ENCODE data around the gene MYO3B. TPM values are rescaled to one million over a fixed set of nuclear protein-coding genes. Genes with fewer than 3 reads are reported as not detected.

MYO3B gene
- polyA plus RNA-seq, 2 of the 4 experiments (the other 2 are of a cell fraction): 0.01 TPM; not detected in 1

GRCh38 chr2:170428868-170429267, 250.9 kb downstream of the MYO3B start:
- ChIA-PET CTCF (interaction anchor here (1.3 to 2.3 kb wide), 2 partner anchors 10 to 387 kb away, joined by 3 to 5 read pairs; no protein-coding TSS in a partner anchor), POLR2A (no interaction called here)
- Histone ChIP-seq H3K9me3 (no peaks in the 10 kb centered on the region), H3K27ac (no peak overlapping the region), H3K4me2 (no peak overlapping the region), H3K4me1 (no peaks in the 10 kb centered on the region), H3K4me3 (no peak overlapping the region)
- WGBS (ENCODE audit: missing lambda C conversion rate): 60% methylated on average over 2 of the region's 2 CpGs
- DNase-seq (ENCODE audit: low read depth in 1 of 2, low spot score in 1 of 2) (no peak), FAIRE-seq (no peak), ATAC-seq (no peak)
- TF ChIP-seq ESRRA (IDR thresholded peaks at IDR 0.05; ENCODE audit: borderline replicate concordance, low read length) (no peak), POLR2A (IDR thresholded peaks at IDR 0.05; ENCODE audit: low read length) (no peak), RARB (CRISPR knock-in tag; IDR thresholded peaks at IDR 0.05) (no peak), JUN (IDR thresholded peaks at IDR 0.05) (no peak), MYC (IDR thresholded peaks at IDR 0.05; ENCODE audit: borderline replicate concordance, low read length) (no peak), ATOH8 (CRISPR knock-in tag; IDR thresholded peaks at IDR 0.05; ENCODE audit: low read depth) (no peak), ELK1 (IDR thresholded peaks at IDR 0.05; ENCODE audit: low read depth, low read length) (no peak), CHD2 (IDR thresholded peaks at IDR 0.05; ENCODE audit: low read length, partially characterized antibody) (no peak), MAFK (IDR thresholded peaks at IDR 0.05; ENCODE audit: partially characterized antibody) (no peak), NFE2L2 (conservative IDR thresholded peaks at IDR 0.05; ENCODE audit: low read length) (no peak), FOSB (CRISPR knock-in tag; IDR thresholded peaks at IDR 0.05) (no peak), CBX8 (IDR thresholded peaks at IDR 0.05) (no peak), FOXS1 (CRISPR knock-in tag; IDR thresholded peaks at IDR 0.05) (no peak), SMC3 (IDR thresholded peaks at IDR 0.05) (no peak), TFCP2L1 (CRISPR knock-in tag; IDR thresholded peaks at IDR 0.05) (no peak), PBX3 (IDR thresholded peaks at IDR 0.05) (no peak), ZC3H11A (IDR thresholded peaks at IDR 0.05) (no peak), HEYL (CRISPR knock-in tag; IDR thresholded peaks at IDR 0.05) (no peak)
- TF ChIP-seq, protein P1, sequence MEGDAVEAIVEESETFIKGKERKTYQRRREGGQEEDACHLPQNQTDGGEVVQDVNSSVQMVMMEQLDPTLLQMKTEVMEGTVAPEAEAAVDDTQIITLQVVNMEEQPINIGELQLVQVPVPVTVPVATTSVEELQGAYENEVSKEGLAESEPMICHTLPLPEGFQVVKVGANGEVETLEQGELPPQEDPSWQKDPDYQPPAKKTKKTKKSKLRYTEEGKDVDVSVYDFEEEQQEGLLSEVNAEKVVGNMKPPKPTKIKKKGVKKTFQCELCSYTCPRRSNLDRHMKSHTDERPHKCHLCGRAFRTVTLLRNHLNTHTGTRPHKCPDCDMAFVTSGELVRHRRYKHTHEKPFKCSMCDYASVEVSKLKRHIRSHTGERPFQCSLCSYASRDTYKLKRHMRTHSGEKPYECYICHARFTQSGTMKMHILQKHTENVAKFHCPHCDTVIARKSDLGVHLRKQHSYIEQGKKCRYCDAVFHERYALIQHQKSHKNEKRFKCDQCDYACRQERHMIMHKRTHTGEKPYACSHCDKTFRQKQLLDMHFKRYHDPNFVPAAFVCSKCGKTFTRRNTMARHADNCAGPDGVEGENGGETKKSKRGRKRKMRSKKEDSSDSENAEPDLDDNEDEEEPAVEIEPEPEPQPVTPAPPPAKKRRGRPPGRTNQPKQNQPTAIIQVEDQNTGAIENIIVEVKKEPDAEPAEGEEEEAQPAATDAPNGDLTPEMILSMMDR (IDR thresholded peaks at IDR 0.05): no peak
- TF ChIP-seq, protein P2, sequence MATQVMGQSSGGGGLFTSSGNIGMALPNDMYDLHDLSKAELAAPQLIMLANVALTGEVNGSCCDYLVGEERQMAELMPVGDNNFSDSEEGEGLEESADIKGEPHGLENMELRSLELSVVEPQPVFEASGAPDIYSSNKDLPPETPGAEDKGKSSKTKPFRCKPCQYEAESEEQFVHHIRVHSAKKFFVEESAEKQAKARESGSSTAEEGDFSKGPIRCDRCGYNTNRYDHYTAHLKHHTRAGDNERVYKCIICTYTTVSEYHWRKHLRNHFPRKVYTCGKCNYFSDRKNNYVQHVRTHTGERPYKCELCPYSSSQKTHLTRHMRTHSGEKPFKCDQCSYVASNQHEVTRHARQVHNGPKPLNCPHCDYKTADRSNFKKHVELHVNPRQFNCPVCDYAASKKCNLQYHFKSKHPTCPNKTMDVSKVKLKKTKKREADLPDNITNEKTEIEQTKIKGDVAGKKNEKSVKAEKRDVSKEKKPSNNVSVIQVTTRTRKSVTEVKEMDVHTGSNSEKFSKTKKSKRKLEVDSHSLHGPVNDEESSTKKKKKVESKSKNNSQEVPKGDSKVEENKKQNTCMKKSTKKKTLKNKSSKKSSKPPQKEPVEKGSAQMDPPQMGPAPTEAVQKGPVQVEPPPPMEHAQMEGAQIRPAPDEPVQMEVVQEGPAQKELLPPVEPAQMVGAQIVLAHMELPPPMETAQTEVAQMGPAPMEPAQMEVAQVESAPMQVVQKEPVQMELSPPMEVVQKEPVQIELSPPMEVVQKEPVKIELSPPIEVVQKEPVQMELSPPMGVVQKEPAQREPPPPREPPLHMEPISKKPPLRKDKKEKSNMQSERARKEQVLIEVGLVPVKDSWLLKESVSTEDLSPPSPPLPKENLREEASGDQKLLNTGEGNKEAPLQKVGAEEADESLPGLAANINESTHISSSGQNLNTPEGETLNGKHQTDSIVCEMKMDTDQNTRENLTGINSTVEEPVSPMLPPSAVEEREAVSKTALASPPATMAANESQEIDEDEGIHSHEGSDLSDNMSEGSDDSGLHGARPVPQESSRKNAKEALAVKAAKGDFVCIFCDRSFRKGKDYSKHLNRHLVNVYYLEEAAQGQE (IDR thresholded peaks at IDR 0.05): no peak

- no peak for DNase-seq (ENCODE audit: low read depth in 1 of 2, low spot score in 1 of 2)
- no peak for TF ChIP-seq HES2 (IDR thresholded peaks at IDR 0.05)
- TF ChIP-seq RCOR1 (IDR thresholded peaks at IDR 0.05; ENCODE audit: low read depth, low read length): no peak
- no peak for TF ChIP-seq ZSCAN20 (CRISPR knock-in tag; IDR thresholded peaks at IDR 0.05)
- no peak for TF ChIP-seq NPAS2 (CRISPR knock-in tag; IDR thresholded peaks at IDR 0.05; ENCODE audit: borderline replicate concordance)
- no peak for TF ChIP-seq NFE2L2 (conservative IDR thresholded peaks at IDR 0.05; ENCODE audit: low read length)
- TF ChIP-seq HOXB13 (CRISPR knock-in tag; IDR thresholded peaks at IDR 0.05; ENCODE audit: low read depth): no peak
- no peak for TF ChIP-seq NR3C1 (IDR thresholded peaks at IDR 0.05)
- no peak for TF ChIP-seq SREBF2 (IDR thresholded peaks at IDR 0.05)
- TF ChIP-seq CEBPB (IDR thresholded peaks at IDR 0.05): no peak
- ChIA-PET POLR2A (no interaction called here), CTCF (no interaction called here)
- H3K4me1 ChIP-seq: no peaks in the 10 kb centered on the region
- no peak for FAIRE-seq
- WGBS (ENCODE audit: missing lambda C conversion rate): 57% methylated on average over 4 of the region's 4 CpGs
- no peak overlapping the region for H3K4me3 ChIP-seq
- ATAC-seq: no peak
- H3K9me3 ChIP-seq: no peaks in the 10 kb centered on the region
- no peak overlapping the region for H3K27ac ChIP-seq
- no peak overlapping the region for H3K4me2 ChIP-seq
Measured at GRCh38 chr2:170432823-170433222, 254.9 kb downstream of the MYO3B start.
